Stimulated activated CD4-positive, alpha-beta T cell treated with anti-CD3 and anti-CD28 coated beads, Interleukin-4, amount 100 ng/mL, for 4 hours (primary cell): ENCODE measurements around the gene IP6K1.
"Not testable (repeated sequence)": the region's sequence is repeated elsewhere in the genome, so short reads cannot be mapped to it uniquely, and the experiment has no call there.

Source experiments
- DNase-seq, 2 experiments: peaks; one replicate each; pipeline ENCODE4 v3.0.0-alpha.2; 2020

Gene IP6K1

DNA sequence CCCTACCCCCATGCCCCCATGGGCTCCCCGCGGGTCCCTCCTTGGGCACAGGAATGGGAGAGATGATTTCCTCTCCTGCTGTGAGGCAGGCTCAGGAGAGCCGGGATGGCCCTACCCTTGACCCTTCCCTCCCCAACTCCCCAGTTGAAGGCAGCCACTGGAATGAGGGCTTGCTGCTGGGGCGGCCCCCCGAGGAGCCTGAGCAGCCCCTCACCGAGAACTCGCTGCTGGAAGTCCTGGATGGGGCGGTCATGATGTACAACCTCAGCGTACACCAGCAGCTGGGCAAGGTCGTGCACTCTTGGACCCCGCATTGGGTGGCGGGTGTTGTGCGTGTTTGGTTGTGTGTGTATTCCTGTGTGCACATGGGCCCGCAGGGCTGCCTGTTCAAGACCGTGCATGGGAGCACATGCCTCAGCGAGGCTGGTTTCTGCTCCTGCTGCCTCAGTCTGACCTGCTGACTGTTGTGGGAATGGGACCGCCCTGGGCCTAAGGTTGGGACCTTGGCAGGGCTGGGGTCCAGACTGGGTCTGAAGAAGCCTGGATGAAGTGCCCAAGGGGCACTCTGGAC, 80.9 kb downstream of the IP6K1 start:
- no peak for DNase-seq

DNA sequence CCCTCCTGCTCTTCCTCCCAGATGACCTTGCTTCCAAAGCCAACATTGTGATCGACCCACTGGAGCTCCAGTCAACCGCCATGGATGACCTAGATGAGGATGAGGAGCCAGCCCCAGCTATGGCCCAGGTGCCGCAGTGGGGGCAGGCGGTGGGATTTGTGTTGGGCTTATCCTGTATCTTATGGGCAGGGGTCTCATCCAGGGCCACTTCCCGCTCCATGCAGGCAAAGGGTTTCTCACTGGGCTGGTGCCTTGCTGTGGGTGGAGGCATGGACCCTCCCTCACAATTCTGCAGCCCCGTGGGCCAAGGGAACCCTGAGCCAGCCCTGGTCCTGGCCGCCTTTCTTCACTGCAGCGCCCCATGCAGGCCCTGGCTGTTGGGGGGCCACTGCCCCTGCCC, 81.7 kb downstream of the IP6K1 start:
- no peak for DNase-seq

DNA sequence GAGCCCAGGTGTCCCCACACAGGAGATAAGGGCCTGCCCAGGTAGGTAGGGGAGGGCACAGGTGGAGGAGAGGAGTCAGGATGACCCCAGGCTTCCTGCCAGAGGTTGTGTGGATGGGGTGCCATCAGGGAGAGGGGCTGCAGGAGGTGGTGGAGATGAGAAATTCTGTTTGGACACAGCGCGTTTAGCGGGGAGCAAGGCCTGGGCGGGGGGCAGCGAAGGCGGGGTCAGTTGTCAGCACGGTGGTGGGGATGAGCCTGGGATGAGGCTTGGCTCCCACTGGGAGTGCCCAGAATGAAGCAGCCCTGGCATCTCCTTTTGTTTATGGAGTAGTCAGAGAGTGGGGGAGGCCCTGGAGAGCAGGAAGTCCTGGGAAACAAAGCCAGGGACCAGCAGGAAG, 82.4 kb downstream of the IP6K1 start:
- no peak for DNase-seq

DNA sequence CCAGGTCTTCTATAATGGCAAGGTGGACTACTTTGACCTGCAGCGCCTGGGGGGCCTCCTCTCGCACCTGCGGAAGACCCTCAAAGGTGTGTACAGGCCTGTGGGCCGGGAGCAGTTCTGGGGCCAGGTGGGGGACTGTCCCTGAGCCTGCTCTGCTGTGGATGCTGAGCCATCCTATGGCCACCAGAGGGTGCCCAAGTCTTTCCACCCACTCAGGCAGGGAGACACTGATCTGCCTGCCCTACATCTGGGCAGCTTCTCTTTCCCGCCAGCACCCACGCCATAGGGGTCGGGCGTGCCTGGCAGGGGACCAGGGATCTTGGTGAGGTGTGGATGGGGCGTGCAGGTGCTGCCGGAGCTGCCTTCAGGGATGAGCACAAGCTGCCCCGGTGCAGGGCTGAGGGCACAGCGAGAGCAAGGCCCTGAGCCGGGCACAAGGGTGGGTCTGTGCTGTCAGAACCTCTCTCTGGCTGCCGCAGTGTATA, 82.9 kb downstream of the IP6K1 start:
- DNase-seq = peak; percentile 50 to 59

DNA sequence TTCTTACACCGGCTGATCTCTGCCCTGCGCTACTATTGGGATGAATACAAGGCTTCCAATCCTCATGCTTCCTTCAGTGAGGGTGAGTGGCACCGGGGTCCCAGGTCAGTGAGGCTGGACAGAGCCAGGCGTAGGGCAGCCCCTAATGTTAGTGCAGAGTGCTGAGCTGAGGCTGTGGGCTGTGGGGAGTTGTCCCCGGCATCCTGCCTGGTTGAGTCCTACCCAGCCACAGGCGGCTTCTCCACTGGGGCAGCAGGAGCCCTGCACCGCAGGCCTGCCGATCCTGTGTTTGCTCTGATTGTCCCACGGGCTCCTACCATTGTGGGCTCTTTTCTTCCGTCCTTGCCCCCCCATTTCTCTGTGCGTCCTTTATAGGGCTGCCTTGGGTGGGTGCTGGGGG, 83.7 kb downstream of the IP6K1 start:
- DNase-seq = no peak

DNA sequence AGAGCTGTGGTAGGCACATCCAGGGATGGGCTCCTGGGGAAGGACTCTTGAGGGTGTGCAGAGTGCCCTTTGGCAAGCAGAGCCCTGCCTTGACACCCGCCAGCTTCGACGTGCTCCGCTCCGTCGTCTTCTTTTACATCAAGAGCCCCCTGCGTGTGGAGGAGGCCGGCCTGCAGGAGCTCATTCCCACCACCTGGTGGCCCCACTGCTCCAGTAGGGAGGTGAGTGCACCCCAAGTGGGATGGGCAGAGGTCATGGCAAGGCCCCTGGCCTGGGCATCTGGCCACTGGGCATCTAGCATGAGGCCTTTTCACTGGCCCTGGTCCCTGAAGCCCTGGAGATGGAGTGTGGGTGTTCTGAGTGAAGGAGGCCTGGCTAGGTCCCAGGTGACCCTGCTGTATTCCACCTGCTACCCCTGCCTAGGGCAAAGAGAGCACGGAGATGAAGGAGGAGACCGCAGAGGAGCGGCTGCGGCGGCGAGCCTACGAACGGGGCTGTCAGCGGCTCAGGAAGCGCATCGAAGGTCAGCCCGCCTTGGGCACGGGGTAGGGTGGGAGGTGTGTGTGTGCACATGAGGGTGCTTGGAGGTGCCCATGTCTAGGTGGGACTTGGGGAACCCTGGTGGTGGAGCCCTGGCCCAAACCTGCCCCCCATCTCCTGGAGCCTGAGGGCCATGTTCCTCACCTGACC, 84.8 kb downstream of the IP6K1 start:
- no peak for DNase-seq

DNA sequence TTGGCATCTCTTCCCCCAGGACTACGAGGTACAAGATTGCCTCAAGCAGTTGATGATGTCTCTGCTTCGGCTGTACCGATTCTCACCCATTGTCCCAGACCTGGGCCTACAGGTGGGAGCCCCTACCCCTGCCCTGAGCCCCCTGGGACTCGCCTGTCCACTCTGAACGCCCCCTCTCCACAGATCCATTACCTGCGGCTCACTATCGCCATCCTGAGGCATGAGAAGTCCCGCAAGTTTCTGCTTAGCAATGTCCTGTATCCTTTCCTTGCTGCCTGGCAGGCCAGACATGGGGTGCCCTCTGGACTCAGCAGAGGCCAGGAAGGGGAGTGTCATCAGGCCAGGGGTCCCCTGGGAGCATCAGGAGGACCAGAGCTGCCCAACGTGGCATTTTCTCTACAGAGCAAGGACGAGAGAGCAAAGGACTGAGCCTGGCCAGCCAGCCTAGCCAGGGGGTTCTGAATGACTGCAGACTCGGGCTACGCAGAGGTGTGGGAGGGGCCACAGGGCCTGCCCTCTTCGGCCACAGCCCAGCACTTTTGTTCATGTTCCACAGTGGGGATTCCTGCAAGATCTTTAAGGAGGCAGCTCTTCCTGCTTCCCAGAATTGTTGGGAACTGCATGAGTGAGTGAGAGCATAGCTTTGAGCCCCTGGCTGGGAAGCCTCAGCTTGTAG, 85.8 kb downstream of the IP6K1 start:
- no peak for DNase-seq

DNA sequence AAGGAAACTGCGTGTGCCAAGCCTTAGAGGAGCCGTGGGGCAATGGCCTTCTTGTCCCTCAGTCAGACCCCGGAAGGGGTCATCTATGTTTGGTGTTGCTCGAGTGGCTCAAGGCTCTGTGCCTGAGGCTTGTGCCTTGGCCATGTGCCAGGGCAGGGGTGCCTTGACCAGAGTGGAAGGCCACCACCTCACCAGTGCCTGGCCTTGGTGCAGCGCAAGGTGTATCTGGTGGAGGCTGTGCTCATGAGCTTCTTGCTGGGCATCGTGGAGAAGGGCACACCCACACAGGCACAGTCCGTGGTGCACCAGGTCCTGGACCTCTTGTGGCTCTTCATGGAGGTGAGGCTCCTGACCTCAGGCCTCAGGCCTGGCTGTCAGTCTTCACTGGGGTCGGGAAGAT, 86.3 kb downstream of the IP6K1 start:
- DNase-seq = no peak

DNA sequence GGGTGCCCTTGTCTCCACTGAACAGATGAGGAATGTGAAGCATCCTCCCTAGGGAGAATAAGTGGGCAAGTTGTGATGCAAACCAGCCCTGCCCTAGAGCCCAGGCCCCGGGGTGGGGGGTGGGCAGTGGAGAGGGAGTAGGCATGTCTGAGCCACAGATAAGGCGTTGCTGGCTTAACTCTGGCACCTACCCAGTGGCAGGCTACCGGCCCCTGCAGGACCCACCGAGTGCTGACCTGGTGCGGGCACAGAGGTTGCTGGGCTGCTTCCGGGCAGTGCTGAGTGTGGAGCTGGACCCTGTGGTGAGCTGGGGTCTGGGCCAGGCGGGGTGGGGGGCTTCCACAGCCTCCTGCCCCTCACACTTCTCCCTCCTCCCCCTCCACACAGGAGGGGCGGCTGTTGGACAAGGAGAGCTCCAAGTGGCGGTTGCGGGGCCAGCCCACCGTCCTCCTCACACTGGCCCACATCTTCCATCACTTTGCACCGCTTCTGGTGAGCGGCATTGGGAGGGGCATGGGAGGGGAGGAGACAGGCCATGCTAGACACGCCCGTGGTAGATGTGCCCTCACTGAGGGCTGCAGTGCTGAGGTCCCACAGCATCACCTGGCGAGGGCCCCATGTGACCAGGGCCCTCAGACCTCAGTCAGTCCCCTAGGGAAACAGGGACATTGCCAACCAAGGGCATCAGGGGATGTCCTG, 86.9 kb downstream of the IP6K1 start:
- DNase-seq = no peak

DNA sequence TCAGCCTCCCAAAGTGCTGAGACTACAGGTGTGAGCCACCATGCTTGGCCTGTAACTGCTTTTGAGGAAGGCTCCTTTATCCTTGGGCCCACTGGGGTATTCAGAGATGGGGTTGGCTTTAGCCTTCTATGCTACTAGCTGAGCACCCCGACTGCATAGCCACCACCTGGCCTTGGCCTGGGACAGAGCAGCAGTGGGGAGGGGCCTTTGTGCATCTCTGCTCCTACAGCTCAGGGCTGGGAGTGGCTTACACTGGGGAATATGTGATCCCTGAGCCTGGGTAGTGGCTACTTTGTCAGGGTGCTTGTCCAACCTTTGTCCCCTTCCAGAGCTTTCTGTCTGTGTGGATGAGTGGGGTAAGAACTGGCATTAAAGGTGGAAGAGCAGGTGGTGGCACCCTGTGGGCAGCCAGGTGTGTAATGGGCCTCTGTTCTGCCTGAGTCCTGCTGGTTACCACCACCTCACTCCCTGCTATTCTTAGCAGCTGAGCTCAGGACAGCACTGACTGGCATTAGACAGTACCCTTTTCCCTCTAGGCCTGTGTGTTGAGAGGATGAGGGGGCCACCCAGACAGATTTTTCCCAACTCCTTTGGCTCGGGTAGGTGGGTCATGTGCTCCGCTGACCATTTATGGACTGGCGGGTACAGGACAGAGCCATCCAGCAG, 90.9 kb downstream of the IP6K1 start:
- not testable (repeated sequence) for DNase-seq

DNA sequence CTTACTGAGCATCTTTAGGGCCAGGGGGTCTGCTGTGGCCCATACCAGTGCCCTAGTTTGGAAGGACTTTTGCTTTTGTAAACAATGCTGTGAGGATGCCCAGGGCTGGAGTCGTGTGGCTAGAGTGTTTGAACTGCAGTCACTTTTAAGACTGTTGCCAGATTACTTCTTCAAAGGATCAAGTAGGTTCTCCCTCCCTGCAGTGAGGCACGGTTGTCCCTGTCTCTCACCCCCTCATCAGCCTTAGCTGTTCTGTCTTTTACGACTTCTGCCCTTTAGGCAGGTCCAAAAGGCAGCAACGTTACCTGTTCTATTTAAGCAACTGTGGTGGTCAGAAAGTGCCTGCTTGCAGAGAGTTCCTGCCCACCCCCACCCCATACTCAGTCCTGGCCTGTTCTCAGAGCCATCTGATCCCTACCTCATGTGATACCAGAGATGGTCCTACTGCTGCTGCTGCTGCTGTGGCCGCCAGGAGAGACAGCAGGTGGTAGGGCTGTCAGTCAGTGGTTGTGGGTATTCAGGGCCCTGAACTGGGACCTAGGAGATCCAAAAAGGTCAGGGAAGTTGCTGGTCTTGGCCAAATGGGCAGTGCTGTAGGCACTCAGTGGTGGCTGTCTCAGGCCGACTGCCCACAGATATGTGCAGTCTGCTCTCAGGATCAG, 91.8 kb downstream of the IP6K1 start:
- DNase-seq = not testable (repeated sequence)

DNA sequence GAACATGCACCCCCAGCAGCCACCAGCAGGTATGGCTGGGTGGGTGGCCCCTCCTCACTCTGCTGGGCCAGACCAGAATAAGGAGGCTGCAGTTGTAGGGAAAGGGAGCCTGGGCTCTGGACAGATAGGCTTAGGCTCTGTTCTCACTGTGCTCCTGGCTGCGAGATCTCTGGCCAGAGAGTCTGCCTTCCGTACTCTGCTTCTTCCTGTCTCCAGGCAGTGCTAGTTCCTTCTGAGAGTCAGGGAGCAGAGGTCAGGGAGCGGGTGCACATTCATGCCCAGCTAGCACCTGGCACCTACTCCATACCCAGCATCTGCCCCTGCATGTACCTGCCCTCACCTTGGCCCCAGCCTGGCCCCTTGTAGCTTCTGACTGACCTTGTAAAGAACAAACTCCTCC, 94.9 kb downstream of the IP6K1 start:
- DNase-seq = not testable (repeated sequence)

DNA sequence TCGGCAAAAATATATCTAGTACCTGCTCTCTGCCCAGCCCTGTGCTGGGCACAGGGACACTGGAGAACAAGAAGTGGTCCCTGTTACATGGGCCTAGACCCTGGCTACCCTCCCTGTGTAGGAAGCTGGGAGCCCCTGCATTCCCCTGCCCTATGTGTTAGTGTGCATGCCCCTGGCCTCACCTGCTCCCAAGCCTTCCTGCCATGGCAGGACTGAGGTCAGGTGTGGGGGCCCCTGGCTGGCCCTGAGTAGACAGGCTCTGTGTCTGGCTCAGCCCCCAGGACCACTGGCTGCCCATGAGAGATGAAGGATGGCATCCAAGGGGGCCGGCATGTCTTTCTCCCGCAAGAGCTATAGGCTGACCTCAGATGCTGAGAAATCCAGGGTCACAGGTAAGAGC, 95.5 kb downstream of the IP6K1 start:
- not testable (repeated sequence) for DNase-seq

DNA sequence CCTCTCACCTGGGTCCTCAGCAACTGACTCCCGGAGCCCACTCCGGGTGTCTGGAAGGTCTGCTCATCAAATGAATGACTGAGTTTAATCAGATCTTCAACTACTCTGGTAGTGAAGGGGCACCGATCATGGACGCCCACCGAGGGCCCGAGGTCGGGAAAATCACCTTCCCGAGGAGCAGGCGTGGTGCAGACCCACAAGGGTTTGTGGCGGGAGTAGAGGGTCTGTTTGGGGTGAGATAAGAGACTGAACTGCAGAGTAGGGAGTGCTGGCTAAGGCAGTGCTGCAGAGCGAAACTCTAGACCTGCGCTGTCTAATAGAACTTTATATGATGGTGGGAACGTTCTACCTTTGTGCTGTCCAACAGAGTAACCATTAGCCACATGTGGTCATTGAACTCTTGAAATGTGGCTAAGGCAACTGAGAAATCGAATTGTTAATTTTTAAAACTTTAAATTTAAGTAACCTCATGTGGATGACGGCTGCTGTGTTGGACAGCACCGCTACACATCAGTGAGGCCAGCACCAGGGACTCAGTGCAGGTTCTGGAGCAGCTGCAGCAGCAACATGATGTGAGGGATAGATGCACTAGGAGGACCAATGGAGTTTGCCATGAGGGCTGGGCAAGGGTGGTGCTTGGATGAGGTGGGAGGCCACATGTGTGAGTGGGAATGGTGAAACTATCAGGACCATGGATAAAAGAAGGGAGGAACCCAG, 96.3 kb downstream of the IP6K1 start:
- not testable (repeated sequence) for DNase-seq

DNA sequence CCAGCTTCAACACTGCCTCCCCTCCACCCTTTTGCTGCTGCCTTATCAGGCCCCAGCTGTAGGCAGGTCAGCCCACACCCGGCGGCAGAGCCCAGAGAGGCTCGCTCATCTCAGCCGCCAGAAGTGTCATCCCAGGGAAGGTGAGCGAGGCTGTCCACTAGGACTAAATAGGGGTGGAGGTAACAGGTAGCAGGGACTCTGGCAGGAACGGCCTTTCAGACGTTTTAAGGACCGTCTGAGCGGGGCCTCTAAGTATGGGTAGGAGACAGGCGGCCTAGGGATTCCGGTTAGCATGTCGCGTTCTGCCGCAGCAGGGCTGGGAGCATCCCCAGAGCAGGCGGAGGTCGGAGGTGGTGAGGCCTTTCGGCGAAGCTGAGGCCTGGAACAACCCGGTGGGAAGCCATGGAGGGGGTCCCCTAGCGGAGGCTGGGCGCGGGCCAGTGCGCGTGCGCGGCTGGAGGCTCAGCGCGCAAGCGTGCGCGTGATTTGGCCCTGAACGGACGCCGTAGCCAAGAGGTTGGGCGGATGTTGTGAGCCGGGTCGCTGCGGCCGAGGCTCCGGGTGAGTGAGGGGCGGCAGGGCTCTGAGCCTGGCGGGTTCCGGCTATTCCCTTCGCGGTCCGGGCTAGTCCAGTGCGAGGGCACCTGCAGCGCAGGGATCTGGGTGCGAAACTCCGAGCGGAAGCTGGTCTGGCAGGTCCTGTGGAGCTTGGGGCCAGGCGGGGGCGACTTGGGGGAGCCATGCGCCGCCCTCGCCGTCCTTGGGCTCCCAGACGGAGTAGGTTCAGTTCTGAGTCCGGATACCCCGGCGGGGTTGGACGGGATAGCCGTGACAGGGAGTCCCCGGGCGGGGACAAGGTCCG, 97.1 kb downstream of the IP6K1 start, which contains the start of the genes MST1 and RNF123:
Gene MST1, minus strand, starts transcription at position 429 of the 862 bp plus-strand sequence. CDS start 783 bp downstream, outside the sequence.
Gene RNF123, plus strand, starts transcription at position 512 of the 862 bp plus-strand sequence. CDS start 1,609 bp downstream, outside the sequence.
- peak; percentile 87 to 93 for DNase-seq

DNA sequence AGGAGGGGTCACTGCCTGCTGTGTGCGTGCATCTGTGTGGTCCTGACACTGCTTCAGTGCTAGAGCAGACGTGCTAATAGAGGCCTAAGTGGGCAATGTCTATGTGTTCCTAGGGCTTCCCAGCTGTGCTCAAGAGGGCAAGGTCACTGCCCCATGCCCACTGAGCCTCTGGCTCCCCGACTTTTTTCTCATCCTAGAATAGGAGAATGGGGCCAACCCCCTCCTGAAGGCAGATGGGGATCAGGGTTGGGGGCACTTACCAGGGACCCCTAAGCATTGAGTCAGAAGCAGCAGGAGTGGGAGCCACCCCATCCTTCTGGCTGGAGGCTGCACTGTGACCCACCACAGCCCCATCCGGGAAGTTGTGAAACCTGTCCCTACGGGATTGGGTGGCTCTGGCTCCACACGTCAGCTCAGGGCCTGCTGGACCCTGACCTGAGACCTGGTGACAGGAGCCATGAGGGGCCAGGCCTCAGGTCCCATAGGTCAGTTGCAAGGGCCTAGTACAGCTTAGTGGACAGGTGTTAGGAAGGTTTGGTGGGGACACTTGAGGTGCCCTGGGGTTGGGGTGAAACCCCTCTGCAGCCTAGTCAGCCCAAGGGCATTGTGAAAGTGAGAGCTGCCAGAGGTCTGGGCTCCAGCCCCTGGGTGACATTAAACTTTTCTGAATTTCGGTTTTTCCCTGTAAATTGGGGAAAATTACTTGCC, 97.8 kb downstream of the IP6K1 start:
- not testable (repeated sequence) for DNase-seq

DNA sequence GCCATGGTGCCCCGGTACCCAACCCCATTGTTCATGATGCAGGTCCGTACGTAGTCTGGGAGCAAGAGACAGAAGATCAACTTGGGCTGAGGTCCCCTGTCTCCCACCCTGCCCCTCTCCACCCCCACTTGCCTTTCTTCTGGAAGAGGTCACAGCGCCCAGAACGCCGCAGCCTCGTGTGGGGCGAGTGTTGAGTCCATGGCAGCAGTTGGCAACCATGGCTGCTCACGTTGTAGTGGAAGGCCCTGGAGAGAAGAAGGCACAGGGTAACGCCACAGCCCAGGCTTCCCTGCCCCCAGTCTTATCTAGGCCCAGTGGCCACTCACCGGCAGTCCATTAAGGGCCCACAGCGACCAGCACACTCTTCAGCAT, 98.9 kb downstream of the IP6K1 start:
- DNase-seq = not testable (repeated sequence)

DNA sequence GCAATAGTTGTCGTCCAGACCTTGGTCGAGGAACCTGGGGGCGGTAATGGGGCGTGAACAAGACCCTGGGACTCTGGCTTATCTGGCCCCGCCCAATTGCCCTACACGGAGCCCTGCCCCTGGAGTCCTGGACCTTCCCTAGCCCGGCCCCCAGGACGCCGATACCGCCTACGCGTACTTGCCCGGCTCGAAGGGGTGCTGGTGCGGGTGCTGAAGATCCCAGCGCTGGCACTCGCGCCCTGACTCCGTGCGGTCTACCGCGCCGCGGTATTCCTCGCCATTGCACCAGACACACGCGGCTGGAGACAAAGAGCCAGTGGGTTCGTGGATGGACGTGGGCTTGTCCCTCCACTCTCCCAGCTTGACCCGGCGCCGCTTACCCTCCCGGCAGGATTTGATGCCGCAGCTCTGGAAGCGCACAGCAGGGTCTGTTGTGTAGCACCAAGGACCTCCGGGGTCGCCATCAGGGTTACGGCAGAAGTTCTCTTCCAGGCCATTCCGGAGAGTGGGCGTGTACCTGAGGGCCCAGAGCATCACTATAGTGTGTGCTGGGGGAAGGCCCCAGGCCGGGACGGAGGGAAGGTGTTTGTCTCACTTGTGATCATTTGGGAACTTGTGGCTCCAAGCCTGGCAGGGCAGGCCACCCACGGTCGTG, 99.4 kb downstream of the IP6K1 start:
- DNase-seq = peak; percentile 34 to 43

DNA sequence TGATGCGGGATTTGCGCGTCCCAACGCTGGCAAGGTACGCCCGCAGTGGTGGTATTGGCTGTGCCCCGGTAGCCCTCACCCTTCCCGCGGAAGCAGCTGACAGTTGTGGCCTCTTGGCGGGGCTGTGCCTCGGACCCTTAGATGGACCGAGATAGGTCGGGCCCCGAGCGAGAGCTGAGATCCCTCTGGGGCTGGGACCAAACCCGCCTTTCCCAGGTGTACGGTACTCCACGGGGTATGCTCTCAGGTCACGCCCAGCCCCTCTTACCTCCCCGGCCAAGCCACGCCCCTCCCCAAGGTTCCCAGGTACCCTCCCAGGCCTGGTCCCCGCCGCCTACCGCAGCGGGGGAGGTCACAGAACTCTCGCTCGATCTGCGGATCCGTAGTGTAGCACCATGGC, 100.0 kb downstream of the IP6K1 start:
- DNase-seq = peak; percentile 31 to 34
